Activated naive CD8-positive, alpha-beta T cell treated with anti-CD3 and anti-CD28 coated beads for 36 hours (primary cell): ENCODE data around the gene ALKBH4. TPM values are rescaled to one million over a fixed set of nuclear protein-coding genes. Genes with fewer than 3 reads are reported as not detected.
"Not testable (repeated sequence)": the region's sequence is repeated elsewhere in the genome, so short reads cannot be mapped to it uniquely, and the experiment has no call there.

ENCODE experiments used
- DNase-seq: peaks from one replicate; pipeline ENCODE4 v3.0.0; 2021
- H3K27ac Mint-ChIP-seq: one replicate; pipeline ENCODE4 v1.8.0; 2022; ENCODE audit warnings: mild to moderate bottlenecking, moderate library complexity, mixed read lengths
- H3K27me3 Mint-ChIP-seq: one replicate; pipeline ENCODE4 v1.8.0; 2022; ENCODE audit warnings: mild to moderate bottlenecking, mixed read lengths
- H3K36me3 Mint-ChIP-seq: one replicate; pipeline ENCODE4 v1.8.0; 2021; ENCODE audit warnings: mild to moderate bottlenecking, mixed read lengths
- H3K4me1 Mint-ChIP-seq: one replicate; pipeline ENCODE4 v1.8.0; 2021; ENCODE audit warnings: mixed read lengths
- H3K4me3 Mint-ChIP-seq: one replicate; pipeline ENCODE4 v1.8.0; 2022; ENCODE audit warnings: mild to moderate bottlenecking, moderate library complexity, mixed read lengths
- H3K9me3 Mint-ChIP-seq: one replicate; pipeline ENCODE4 v1.8.0; 2022; ENCODE audit warnings: mixed read lengths
- total RNA-seq, 2 experiments: library from RNA; stranded (reverse); gene quantifications; one replicate each; pipeline ENCODE4 v1.2.3, GENCODE V29; 2021

ALKBH4 gene
- total RNA-seq, 2 experiments from 2014 or later, result 8.8 to 10.1 TPM

- H3K9me3 Mint-ChIP-seq, H3K27me3 Mint-ChIP-seq, H3K36me3 Mint-ChIP-seq, H3K4me3 Mint-ChIP-seq, H3K27ac Mint-ChIP-seq, H3K4me1 Mint-ChIP-seq: not testable (repeated sequence)
- DNase-seq, result peak; percentile 61
Observed at GRCh38 chr7:102490529-102491075, 25.9 kb upstream of the ALKBH4 start.

GRCh38 chr7:102484317-102484716, 19.7 kb upstream of the ALKBH4 start:
- not testable (repeated sequence) for DNase-seq, H3K27me3 Mint-ChIP-seq, H3K9me3 Mint-ChIP-seq, H3K4me1 Mint-ChIP-seq, H3K27ac Mint-ChIP-seq, H3K36me3 Mint-ChIP-seq, H3K4me3 Mint-ChIP-seq

GRCh38 chr7:102481962-102482361, 17.3 kb upstream of the ALKBH4 start:
- H3K36me3 Mint-ChIP-seq, H3K27me3 Mint-ChIP-seq, H3K4me1 Mint-ChIP-seq, DNase-seq, H3K27ac Mint-ChIP-seq, H3K9me3 Mint-ChIP-seq, H3K4me3 Mint-ChIP-seq: not testable (repeated sequence)

DNA sequence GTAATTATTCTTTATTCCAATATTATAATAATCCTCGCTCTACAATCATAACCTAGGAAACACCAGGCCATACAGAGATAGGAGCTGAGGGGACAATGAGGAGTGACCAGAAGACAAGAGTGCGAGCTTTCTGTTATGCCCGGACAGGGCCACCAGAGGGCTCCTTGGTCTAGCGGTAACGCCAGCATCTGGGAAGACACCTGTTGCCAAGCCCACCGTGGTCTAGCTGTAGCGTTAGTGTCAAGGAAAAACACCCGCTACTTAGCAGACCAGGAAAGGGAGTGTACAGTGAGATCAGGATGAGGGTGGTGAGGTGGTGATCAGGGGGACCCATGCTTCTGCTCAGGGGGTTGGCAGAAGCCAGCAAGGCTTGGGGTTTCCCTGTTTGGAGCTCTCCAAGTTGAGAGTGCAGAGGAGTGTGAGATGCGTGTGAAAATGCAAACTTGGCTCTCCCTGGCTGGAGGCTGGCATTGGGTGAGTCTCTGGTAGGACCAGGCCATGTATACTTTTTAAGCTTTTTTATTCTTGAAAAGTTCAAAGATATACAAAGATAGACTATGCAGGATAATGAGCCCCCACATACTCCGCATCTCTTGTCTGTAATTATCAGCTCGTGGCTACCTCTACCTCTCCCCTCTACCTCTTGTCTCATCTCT, 15.4 kb upstream of the ALKBH4 start:
- H3K27me3 Mint-ChIP-seq, H3K9me3 Mint-ChIP-seq, H3K27ac Mint-ChIP-seq, H3K4me1 Mint-ChIP-seq, H3K4me3 Mint-ChIP-seq, DNase-seq, H3K36me3 Mint-ChIP-seq: not testable (repeated sequence)

DNA sequence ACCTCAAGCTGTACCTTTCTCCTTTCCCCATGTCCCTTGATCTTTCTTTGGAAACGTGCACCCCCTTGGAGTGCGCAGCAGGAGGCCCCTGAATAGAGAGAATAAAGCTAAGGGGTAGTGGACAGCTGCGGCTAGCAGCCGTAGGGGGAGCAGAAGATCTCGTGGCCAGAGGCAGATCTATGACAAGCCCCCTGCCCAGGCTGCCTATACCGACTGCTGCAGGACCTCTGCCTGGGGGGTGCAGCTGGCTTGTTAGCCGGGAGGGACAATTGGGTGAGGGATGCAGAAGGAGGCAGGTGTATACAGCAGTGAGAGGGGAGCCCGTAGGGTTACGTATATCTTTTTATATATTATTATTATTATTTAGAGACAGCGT, 14.5 kb upstream of the ALKBH4 start:
- H3K4me1 Mint-ChIP-seq, H3K36me3 Mint-ChIP-seq, H3K4me3 Mint-ChIP-seq, H3K27me3 Mint-ChIP-seq, H3K9me3 Mint-ChIP-seq, H3K27ac Mint-ChIP-seq, DNase-seq: not testable (repeated sequence)

GRCh38 chr7:102478314-102479208, 13.9 kb upstream of the ALKBH4 start, which contains the start of gene POLR2J:
TSS of gene POLR2J (minus strand) at chr7:102478922. CDS start at chr7:102478860, 62 bp downstream.
- peak within 1 kb of the TSS; percentile 83 for H3K27ac Mint-ChIP-seq
- not testable (repeated sequence) for H3K27me3 Mint-ChIP-seq, H3K4me1 Mint-ChIP-seq, H3K36me3 Mint-ChIP-seq, H3K9me3 Mint-ChIP-seq
- DNase-seq, result peak; percentile 75
- H3K4me3 Mint-ChIP-seq, result peak within 1 kb of the TSS; percentile 87

DNA sequence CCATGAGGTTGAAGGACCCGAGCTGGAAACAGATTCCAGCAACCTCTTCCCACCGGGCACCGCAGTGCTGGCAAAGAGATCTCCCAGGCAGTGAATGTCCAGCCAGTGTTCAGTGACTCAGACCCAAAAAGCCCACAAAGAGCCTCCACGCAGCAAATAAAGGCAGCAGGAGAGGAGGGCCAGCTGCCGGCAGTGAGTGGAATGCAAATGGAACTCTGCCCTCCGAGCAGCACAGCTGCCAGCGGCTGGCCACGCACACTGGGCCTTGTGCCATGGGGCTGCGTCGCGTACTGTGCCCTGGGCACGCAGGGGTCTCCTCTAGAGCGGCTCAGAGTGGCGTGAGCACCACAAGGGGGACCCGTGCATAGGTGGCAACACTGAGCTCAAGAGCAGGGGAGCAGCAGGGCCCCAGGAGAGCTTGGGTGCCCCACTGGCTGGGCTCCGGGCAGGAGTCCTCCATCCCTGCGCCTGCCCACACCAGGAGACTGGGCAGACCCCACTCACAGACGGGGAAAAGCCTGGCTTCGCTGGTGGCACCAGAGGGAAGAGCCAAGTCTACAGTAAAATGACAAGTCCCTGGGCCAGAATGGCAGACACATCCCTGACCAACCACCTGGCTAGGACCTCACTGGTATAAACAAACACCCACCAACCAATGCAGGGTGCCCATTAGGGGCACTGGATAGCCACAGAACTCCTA, 10.2 kb upstream of the ALKBH4 start:
- not testable (repeated sequence) for DNase-seq

DNA sequence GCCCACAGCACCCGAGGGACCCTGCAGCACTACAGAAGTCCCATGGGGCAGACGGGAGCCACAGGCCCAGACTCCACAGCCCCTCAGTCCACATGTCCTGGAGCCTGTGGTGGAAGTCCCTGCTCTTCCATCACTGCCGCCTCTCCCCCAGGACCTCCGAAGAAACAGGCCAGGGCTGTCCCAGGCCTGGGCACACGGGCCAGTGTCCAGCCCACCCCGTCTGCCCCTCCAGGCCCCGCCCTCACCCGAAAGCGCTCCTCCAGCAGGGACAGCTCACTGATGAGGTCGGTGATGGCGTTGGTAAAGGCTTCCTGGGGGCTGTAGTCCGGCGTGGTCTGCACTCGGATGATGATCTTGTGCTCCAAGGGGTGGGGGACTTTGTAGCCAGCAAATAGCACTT, 9.5 kb upstream of the ALKBH4 start:
- DNase-seq, H3K36me3 Mint-ChIP-seq, H3K4me3 Mint-ChIP-seq, H3K27me3 Mint-ChIP-seq, H3K4me1 Mint-ChIP-seq, H3K9me3 Mint-ChIP-seq, H3K27ac Mint-ChIP-seq: not testable (repeated sequence)

More for the DNA sequence above, 10.2 kb upstream of the ALKBH4 start:
- not testable (repeated sequence) for H3K9me3 Mint-ChIP-seq, H3K27ac Mint-ChIP-seq, H3K27me3 Mint-ChIP-seq, H3K4me1 Mint-ChIP-seq, H3K4me3 Mint-ChIP-seq, H3K36me3 Mint-ChIP-seq

DNA sequence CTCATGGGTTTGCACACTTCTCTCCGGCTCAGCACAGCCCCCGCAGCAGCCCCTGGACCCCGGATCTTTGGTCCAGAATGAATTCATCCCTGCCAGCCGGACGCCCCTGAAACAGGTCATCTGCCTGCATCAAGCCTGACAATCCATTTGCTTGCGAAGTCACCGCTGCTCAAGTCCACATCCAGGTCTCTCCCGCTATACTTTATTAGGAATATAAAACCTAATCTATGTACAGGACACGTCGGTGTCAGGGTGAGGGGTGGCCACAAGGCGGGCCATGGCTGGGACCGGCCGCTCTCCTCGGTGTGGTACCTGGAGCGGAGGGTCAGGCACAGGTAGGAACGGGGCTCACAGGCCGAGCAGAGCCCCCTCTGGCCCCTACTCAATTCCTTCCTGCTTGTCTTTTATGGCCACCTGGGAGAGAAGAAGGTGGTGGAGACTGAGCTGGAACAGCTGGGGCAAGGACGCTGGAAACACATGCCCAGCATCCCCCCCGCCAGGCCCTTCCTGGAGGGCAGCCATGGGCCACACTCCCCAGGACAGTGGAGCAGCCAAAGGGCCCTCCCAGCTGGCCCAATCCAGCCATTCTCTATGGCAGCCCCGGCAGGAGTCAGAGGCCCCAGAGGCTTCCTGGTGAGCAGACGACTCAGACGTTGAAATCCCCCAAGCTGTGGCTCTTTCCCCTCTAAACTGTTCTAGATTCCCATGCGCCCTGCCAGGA, 8.8 kb upstream of the ALKBH4 start:
- no peak for DNase-seq

DNA sequence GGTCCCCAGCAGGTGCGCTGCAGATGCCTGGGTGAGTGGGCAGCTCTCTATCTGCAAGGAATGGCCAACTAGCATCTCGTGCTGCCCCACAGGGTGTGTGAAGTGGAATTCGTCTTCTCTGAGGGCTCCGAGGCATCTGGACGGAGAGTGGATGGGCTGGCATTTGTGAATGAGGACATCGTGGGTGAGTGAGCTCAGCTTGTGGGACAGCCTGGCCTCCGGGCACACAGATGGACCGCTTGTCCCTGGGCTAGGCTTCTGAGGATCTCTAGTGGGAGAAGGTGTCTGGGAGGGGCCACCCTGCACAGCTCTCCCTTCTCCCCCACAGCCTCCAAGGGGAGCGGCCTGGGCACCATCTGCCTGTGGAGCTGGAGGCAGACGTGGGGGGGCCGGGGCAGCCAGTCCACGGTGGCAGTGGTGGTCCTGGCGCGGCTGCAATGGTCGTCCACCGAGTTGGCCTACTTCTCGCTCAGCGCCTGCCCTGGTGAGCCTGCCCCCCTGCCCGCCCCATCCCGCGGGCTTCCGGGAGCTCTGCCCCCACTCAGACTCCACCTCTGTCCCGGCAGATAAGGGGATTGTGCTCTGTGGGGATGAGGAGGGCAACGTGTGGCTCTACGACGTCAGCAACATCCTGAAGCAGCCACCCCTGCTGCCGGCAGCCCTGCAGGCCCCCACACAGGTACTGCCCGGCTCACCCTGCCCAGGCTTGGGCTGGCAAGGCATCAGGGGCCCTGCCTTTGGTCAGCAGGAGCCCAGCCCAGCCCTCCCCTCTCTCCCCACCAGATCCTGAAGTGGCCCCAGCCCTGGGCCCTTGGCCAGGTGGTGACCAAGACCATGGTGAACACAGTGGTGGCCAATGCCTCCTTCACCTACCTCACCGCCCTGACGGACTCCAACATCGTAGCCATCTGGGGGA, 7.7 kb upstream of the ALKBH4 start:
- no peaks in the 10 kb centered on the region for H3K9me3 Mint-ChIP-seq
- H3K4me1 Mint-ChIP-seq, result no peaks in the 10 kb centered on the region
- no peak for DNase-seq
- no peak overlapping the region for H3K4me3 Mint-ChIP-seq
- no peaks in the 10 kb centered on the region for H3K36me3 Mint-ChIP-seq
- H3K27me3 Mint-ChIP-seq, result no peaks in the 10 kb centered on the region
- peak overlapping the region; percentile 42 for H3K27ac Mint-ChIP-seq

More for the DNA sequence above, 8.8 kb upstream of the ALKBH4 start:
- no peaks in the 10 kb centered on the region for H3K4me1 Mint-ChIP-seq
- H3K27me3 Mint-ChIP-seq, result no peaks in the 10 kb centered on the region
- no peak overlapping the region for H3K4me3 Mint-ChIP-seq
- no peaks in the 10 kb centered on the region for H3K36me3 Mint-ChIP-seq
- H3K9me3 Mint-ChIP-seq, result no peaks in the 10 kb centered on the region
- H3K27ac Mint-ChIP-seq, result no peak overlapping the region

DNA sequence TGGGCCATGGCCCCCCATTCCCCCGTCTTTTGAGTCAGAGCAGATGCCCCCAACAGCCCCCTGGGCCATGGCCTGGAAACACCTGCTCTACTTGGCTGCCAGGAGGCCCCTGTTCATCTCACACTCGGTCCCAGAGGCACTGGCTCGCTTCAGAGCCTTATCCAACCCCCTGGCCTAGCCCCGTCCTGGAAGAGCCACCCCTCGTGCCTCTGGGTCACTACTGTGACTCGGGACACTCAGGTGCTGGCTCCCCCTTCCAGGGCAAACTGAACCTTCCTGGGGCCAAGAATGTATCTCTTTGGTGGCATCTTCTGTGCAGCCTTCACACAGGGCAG, 7.1 kb upstream of the ALKBH4 start:
- no peak overlapping the region for H3K4me3 Mint-ChIP-seq
- H3K9me3 Mint-ChIP-seq, result no peaks in the 10 kb centered on the region
- H3K27ac Mint-ChIP-seq, result peak overlapping the region; percentile 42
- H3K27me3 Mint-ChIP-seq, result no peaks in the 10 kb centered on the region
- DNase-seq, result no peak
- H3K4me1 Mint-ChIP-seq, result peaks cover 4% of the 10 kb centered on the region
- no peaks in the 10 kb centered on the region for H3K36me3 Mint-ChIP-seq

DNA sequence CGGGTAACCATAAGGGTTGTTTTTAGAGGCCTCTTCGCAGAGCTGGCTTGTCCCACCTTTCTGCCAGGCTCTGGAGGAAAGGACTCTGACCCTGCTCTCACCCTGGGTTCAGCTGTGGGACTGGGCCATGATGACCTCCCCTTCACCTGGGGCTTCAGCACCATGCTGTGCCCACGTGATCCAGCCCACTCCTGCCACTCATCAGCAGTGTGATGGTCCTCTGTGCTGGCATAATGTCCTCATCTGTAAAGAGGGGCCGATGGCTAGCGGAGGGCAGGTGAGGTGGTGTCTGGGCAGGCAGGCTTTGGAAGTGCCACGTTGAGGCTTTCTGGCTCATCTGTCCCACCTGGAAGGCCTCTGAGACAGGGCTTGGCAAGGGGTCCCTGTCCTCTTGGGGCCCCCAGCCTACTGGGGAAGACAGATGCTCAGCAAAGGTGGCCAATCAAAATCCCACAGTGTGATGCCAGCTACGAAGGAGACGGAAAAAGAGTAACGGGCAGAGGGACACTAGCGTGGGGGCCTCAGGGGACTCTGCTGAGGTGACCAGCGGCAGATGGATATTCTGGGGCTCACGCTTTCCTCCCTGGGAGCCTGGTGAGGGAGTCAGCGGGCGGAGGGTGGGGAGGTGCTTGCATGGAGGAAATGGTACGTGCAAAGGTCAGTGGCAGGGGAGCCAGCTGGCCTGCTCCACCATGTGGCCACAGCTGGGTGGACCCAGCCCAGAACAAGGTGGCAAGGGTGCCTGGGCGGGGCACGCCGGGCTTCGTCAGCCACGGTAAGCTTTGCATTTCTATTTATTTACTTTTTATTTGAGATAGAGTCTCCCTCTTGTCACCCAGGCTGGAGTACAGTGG, 5.5 kb upstream of the ALKBH4 start:
- H3K27me3 Mint-ChIP-seq, result no peaks in the 10 kb centered on the region
- no peaks in the 10 kb centered on the region for H3K36me3 Mint-ChIP-seq
- no peak overlapping the region for H3K27ac Mint-ChIP-seq
- no peak for DNase-seq
- no peaks in the 10 kb centered on the region for H3K9me3 Mint-ChIP-seq
- H3K4me3 Mint-ChIP-seq, result no peak overlapping the region
- peaks cover 12% of the 10 kb centered on the region for H3K4me1 Mint-ChIP-seq

GRCh38 chr7:102469351-102469971, 4.8 kb upstream of the ALKBH4 start:
- no peak overlapping the region for H3K4me3 Mint-ChIP-seq
- H3K9me3 Mint-ChIP-seq, result no peaks in the 10 kb centered on the region
- H3K27me3 Mint-ChIP-seq, result no peaks in the 10 kb centered on the region
- no peak for DNase-seq
- peaks cover 12% of the 10 kb centered on the region for H3K4me1 Mint-ChIP-seq
- no peak overlapping the region for H3K27ac Mint-ChIP-seq
- no peaks in the 10 kb centered on the region for H3K36me3 Mint-ChIP-seq
